IMR-90 (cell line): ENCODE measurements around the gene TP73. TPM values are rescaled to one million over a fixed set of nuclear protein-coding genes. Genes with fewer than 3 reads are reported as not detected.

Experiments used
- ATAC-seq: fragments of 200-7000 bp; cut with Tn5 transposase; 2 replicates; pipeline ENCODE4 v1.9.1; 2020; ENCODE audit warnings: low read depth, mild to moderate bottlenecking, moderate library complexity
- BruUV-seq: library from RNA; stranded (reverse); fragments of 400-500 nt; replicated peaks from 2 replicates; lab custom pipeline; 2021; lab: Mats Ljungman, UMichigan
- CTCF ChIA-PET: fragments of 300-600 bp; formaldehyde crosslinking; extraction: SDS; loops from one replicate; lab custom pipeline; 2021; ENCODE audit warnings: antibody characterized with exemption; lab: Yijun Ruan, JAX
- POLR2A ChIA-PET: fragments of 300-600 bp; sonication (Branson Sonifier 250); formaldehyde crosslinking; loops from one replicate; lab custom pipeline; 2022; ENCODE audit warnings: antibody characterized with exemption; ENCODE audit not compliant: unreplicated experiment; lab: Charles Lee
- DNase-seq: peaks from one replicate; pipeline ENCODE4 v3.0.0; 2013
- H2AFZ ChIP-seq: replicated peaks from 2 replicates; pipeline ENCODE3; 2013; ENCODE audit warnings: low read length, mild to moderate bottlenecking; ENCODE audit not compliant: poor library complexity
- H2AK5ac ChIP-seq: 2 replicates; pipeline ENCODE4 v1.6.1; 2013; ENCODE audit warnings: low read depth, low read length, inconsistent platforms
- H2AK9ac ChIP-seq: replicated peaks from 2 replicates; pipeline ENCODE3; 2013; ENCODE audit warnings: mild to moderate bottlenecking, low read depth, low read length, moderate library complexity; ENCODE audit not compliant: poor library complexity
- H2BK120ac ChIP-seq: 2 replicates; pipeline ENCODE4 v1.6.1; 2013; ENCODE audit warnings: low read depth, low read length, inconsistent platforms
- H2BK15ac ChIP-seq: 3 replicates; pipeline ENCODE4 v1.6.1; 2013; ENCODE audit warnings: low read depth, low read length, inconsistent platforms
- H2BK20ac ChIP-seq: 2 replicates; pipeline ENCODE4 v1.6.1; 2013; ENCODE audit warnings: low read depth, mild to moderate bottlenecking, inconsistent platforms, low read length, moderate library complexity
- H2BK5ac ChIP-seq: 2 replicates; pipeline ENCODE4 v1.6.1; 2013; ENCODE audit warnings: mild to moderate bottlenecking, low read depth, low read length, inconsistent platforms; ENCODE audit not compliant: poor library complexity, severe bottlenecking
- H3K14ac ChIP-seq: replicated peaks from 2 replicates; pipeline ENCODE4 v1.6.1; 2013; ENCODE audit warnings: low read depth, low read length, inconsistent platforms
- H3K18ac ChIP-seq: 2 replicates; pipeline ENCODE4 v1.6.1; 2013; ENCODE audit warnings: low read depth, low read length, control low read depth
- H3K23ac ChIP-seq: 2 replicates; pipeline ENCODE4 v1.6.1; 2013; ENCODE audit warnings: low read depth, low read length, inconsistent platforms
- H3K27ac ChIP-seq: 2 replicates; pipeline ENCODE4 v1.5.1; 2013; ENCODE audit warnings: mild to moderate bottlenecking, control low read depth, low read length; ENCODE audit not compliant: insufficient read depth
- H3K27me3 ChIP-seq: 2 replicates; pipeline ENCODE4 v1.6.1; 2013; ENCODE audit warnings: low read length; ENCODE audit not compliant: control insufficient read depth, insufficient read depth
- H3K36me3 ChIP-seq: 2 replicates; pipeline ENCODE4 v1.6.1; 2013; ENCODE audit warnings: low read length, mixed read lengths; ENCODE audit not compliant: control insufficient read depth, insufficient read depth
- H3K4ac ChIP-seq: 2 replicates; pipeline ENCODE4 v1.6.1; 2013; ENCODE audit warnings: low read depth, low read length, inconsistent platforms
- H3K4me1 ChIP-seq: 2 replicates; pipeline ENCODE4 v1.6.1; 2013; ENCODE audit warnings: low read length, mixed read lengths; ENCODE audit not compliant: control insufficient read depth, insufficient read depth
- H3K4me2 ChIP-seq: 2 replicates; pipeline ENCODE4 v1.6.1; 2013; ENCODE audit warnings: low read depth, mild to moderate bottlenecking, control low read depth, low read length, moderate library complexity
- H3K4me3 ChIP-seq: 2 replicates; pipeline ENCODE4 v1.5.1; 2013; ENCODE audit warnings: low read depth, mild to moderate bottlenecking, control low read depth, low read length, moderate library complexity; ENCODE audit not compliant: insufficient read depth
- H3K56ac ChIP-seq: 2 replicates; pipeline ENCODE4 v1.6.1; 2013; ENCODE audit warnings: low read length, inconsistent platforms; ENCODE audit not compliant: insufficient read depth; ENCODE audit errors: extremely low read depth
- H3K79me1 ChIP-seq, 2 experiments: 2 replicates each; pipeline ENCODE4 v1.6.1; 2013; ENCODE audit warnings: low read length in 2 of 2, inconsistent platforms in 1 of 2, low read depth in 1 of 2
- H3K9ac ChIP-seq: 2 replicates; pipeline ENCODE4 v1.6.1; 2013; ENCODE audit warnings: low read depth, low read length, control low read depth
- H3K9me1 ChIP-seq: 2 replicates; pipeline ENCODE4 v1.6.1; 2013; ENCODE audit warnings: low read length, inconsistent platforms; ENCODE audit not compliant: insufficient read depth
- H3K9me3 ChIP-seq: 2 replicates; pipeline ENCODE4 v1.6.1; 2013; ENCODE audit warnings: low read length; ENCODE audit not compliant: control insufficient read depth, insufficient read depth
- H4K20me1 ChIP-seq: 2 replicates; pipeline ENCODE4 v1.6.1; 2013; ENCODE audit warnings: low read length, inconsistent platforms; ENCODE audit not compliant: insufficient read depth
- H4K5ac ChIP-seq: 2 replicates; pipeline ENCODE4 v1.6.1; 2013; ENCODE audit warnings: mild to moderate bottlenecking, low read depth, low read length, control low read depth
- H4K8ac ChIP-seq, 2 experiments: 2 replicates each; pipeline ENCODE4 v1.6.1; 2013; ENCODE audit warnings: low read depth in 2 of 2, low read length in 2 of 2, control low read depth in 1 of 2, inconsistent platforms in 1 of 2
- H4K91ac ChIP-seq: 2 replicates; pipeline ENCODE4 v1.6.1; 2013; ENCODE audit warnings: low read depth, low read length, inconsistent platforms; ENCODE audit not compliant: insufficient read depth
- CHD1 ChIP-seq: IDR thresholded peaks from 2 replicates; pipeline ENCODE4 v1.6.1; 2012; ENCODE audit warnings: low read depth, low read length, improper control_type of control experiment
- FOS ChIP-seq: fragments of 150-350 bp; IDR thresholded peaks from 2 replicates; pipeline ENCODE4 v1.6.1; 2016; ENCODE audit warnings: low read depth, low read length
- MAZ ChIP-seq: IDR thresholded peaks from 2 replicates; pipeline ENCODE4 v1.6.1; 2012; ENCODE audit warnings: low read depth, mild to moderate bottlenecking, low read length, improper control_type of control experiment, moderate library complexity, borderline replicate concordance
- MXI1 ChIP-seq: IDR thresholded peaks from 2 replicates; pipeline ENCODE4 v1.6.1; 2012; ENCODE audit warnings: low read depth, mild to moderate bottlenecking, low read length, moderate library complexity, borderline replicate concordance
- POLR2A ChIP-seq: IDR thresholded peaks from 2 replicates; pipeline ENCODE4 v1.6.1; 2012; ENCODE audit warnings: mild to moderate bottlenecking, low read depth, low read length
- RAD21 ChIP-seq: IDR thresholded peaks from 2 replicates; pipeline ENCODE4 v1.6.1; 2012; ENCODE audit warnings: low read length, improper control_type of control experiment
- RFX5 ChIP-seq: IDR thresholded peaks from 2 replicates; pipeline ENCODE4 v1.8.0; 2012; ENCODE audit warnings: low read depth, mild to moderate bottlenecking, low read length, moderate library complexity
- WGBS, 2 experiments: methylation state at CpG; one replicate each; pipeline versions ENCODE4 v1.1.5 to v1.1.7; 2013; ENCODE audit warnings: missing lambda C conversion rate in 2 of 2; ENCODE audit not compliant: insufficient read length in 1 of 2; ENCODE audit errors: extremely low coverage in 2 of 2; 5-methylcytosine and 5-hydroxymethylcytosine counted together
- dilution Hi-C: fragments of 300-500 bp; cut with HindIII; formaldehyde crosslinking; loops from one replicate; pipeline ENCODE4 v1.14.3; 2018; ENCODE audit warnings: low sequenced_read_pairs; ENCODE audit not compliant: unreplicated experiment
- in situ Hi-C: fragments of 300-500 bp; cut with MboI; formaldehyde crosslinking; loops from 3 replicates; pipeline ENCODE4 v1.14.3; 2019; ENCODE audit warnings: low sequenced_read_pairs, inconsistent platforms, mixed read lengths
- intact Hi-C: fragments of 100-400 bp; cut with micrococcal nuclease; formaldehyde crosslinking; loops from 2 replicates; pipeline ENCODE4 v1.10.0; 2022
- polyA plus RNA-seq, 3 experiments: library from polyadenylated mRNA; depleted of rRNA; stranded (reverse); fragments of >200 nt; gene quantifications; 2 replicates each; pipeline ENCODE4 v1.2.3, GENCODE V29; 2012; ENCODE audit warnings: low replicate concordance in 1 of 3
- total RNA-seq: library from RNA; depleted of rRNA; stranded (reverse); fragments of >200 nt; gene quantifications from 2 replicates; pipeline ENCODE4 v1.2.3, GENCODE V29; 2012
- TF ChIP-seq, protein P1 (sequence below): fragments of 150-350 bp; IDR thresholded peaks from 2 replicates; pipeline ENCODE4 v1.6.1; 2017; ENCODE audit warnings: mild to moderate bottlenecking, antibody characterized with exemption, low read length, low read depth
- TF ChIP-seq, protein P2 (sequence below): fragments of 150-350 bp; IDR thresholded peaks from 2 replicates; pipeline ENCODE4 v1.6.1; 2016; ENCODE audit warnings: low read depth, mild to moderate bottlenecking, low read length, moderate library complexity, borderline replicate concordance

TP73 gene
- total and polyA plus RNA-seq, 2 of the 4 experiments (the other 2 are of a cell fraction) = not detected

DNA sequence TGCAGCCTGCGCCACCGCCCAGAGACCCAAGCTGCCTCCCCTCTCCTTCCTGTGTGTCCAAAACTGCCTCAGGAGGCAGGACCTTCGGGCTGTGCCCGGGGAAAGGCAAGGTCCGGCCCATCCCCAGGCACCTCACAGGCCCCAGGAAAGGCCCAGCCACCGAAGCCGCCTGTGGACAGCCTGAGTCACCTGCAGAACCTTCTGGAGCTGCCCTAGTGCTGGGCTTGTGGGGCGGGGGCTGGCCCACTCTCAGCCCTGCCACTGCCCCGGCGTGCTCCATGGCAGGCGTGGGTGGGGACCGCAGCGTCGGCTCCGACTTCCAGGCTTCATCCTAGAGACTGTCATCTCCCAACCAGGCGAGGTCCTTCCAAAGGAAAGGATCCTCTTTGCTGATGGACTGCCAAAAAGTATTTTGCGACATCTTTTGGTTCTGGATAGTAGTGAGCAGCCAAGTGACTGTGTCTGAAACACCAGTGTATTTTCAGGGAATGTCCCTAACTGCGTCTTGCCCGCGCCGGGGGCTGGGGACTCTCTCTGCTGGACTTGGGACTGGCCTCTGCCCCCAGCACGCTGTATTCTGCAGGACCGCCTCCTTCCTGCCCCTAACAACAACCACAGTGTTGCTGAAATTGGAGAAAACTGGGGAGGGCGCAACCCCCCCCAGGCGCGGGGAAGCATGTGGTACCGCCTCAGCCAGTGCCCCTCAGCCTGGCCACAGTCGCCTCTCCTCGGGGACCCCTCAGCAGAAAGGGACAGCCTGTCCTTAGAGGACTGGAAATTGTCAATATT lies 81.0 kb downstream of the TP73 start (continued):
- no peak for TF ChIP-seq FOS

DNA sequence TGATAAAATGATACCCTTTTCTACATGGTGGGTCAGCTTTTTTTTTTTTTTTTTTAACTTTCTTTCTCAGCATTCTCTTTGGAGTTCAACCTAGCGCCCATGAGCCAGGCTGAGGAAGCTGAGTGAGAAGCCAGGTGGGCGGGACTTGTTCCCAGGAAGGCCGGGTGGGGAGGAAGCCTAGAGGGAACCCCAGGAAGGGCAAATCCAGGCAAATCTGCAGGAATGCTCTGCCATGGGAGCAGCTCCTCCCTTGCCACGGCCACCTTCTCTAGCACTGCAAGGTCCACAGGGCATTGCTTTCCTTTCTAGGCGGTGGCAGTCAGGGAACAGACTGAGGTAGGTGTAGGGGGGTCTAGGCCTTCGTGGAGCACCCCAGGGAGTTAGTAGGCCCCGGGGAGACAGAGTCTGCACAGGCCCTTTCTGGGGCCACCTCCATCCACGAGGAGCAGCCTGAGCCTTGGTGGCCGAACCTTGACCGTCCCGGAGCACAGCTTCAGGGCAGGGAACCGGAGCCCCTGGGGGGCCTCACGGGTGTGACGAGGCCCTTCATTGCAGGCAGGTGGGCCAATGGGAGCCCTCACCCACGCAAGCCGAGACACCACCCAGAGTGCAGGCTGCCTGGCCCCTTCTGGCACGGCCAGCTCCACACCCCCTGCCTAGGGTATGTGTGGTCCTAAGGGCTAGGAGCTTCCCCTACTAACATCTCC lies 81.7 kb downstream of the TP73 start:
- Histone ChIP-seq H3K27me3 (no peaks in the 10 kb centered on the region; the same call in 1 of the 2 replicates), H2BK20ac (no peak overlapping the region), H3K4me1 (no peaks in the 10 kb centered on the region), H4K91ac (no peak overlapping the region), H2BK5ac (no peak overlapping the region), H3K4me3 (no peak overlapping the region), H3K14ac (no peak overlapping the region), H3K56ac (no peak overlapping the region), H2BK120ac (no peak overlapping the region), H2AFZ (no peak overlapping the region), H4K8ac (no peak overlapping the region), H3K23ac (no peak overlapping the region), H3K27ac (no peak overlapping the region), H3K4ac (no peak overlapping the region), H3K4me2 (no peak overlapping the region), H2AK9ac (no peak overlapping the region), H3K9me1 (no peaks in the 10 kb centered on the region), H3K9me3 (no peaks in the 10 kb centered on the region), H3K36me3 (peaks cover 23% of the 10 kb centered on the region), H3K9ac (no peak overlapping the region), H4K5ac (no peak overlapping the region), H2AK5ac (no peak overlapping the region), H3K79me1 (no peaks in the 10 kb centered on the region), H3K18ac (no peak overlapping the region), H4K20me1 (no peaks in the 10 kb centered on the region), H2BK15ac (no peak overlapping the region)
- in situ Hi-C loops = no loop called here
- dilution Hi-C loops = no loop called here
- ChIA-PET POLR2A (no interaction called here), CTCF (interaction anchor here (1.4 kb wide), 1 partner anchor 10 kb away, joined by 5 read pairs; no protein-coding TSS in a partner anchor)
- WGBS, 2 experiments = 92% methylated on average over 5 of the region's 17 CpGs; no CpG with 5 or more reads in 1 of the 2 experiments
- ATAC-seq = no peak
- no TSS peak for BruUV-seq
- intact Hi-C loops = no loop called here
- TF ChIP-seq FOS (no peak), MXI1 (no peak), MAZ (no peak), RFX5 (no peak), POLR2A (no peak), CHD1 (no peak), RAD21 (no peak)
- TF ChIP-seq, protein P1, sequence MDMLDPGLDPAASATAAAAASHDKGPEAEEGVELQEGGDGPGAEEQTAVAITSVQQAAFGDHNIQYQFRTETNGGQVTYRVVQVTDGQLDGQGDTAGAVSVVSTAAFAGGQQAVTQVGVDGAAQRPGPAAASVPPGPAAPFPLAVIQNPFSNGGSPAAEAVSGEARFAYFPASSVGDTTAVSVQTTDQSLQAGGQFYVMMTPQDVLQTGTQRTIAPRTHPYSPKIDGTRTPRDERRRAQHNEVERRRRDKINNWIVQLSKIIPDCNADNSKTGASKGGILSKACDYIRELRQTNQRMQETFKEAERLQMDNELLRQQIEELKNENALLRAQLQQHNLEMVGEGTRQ = no peak
- TF ChIP-seq, protein P2, sequence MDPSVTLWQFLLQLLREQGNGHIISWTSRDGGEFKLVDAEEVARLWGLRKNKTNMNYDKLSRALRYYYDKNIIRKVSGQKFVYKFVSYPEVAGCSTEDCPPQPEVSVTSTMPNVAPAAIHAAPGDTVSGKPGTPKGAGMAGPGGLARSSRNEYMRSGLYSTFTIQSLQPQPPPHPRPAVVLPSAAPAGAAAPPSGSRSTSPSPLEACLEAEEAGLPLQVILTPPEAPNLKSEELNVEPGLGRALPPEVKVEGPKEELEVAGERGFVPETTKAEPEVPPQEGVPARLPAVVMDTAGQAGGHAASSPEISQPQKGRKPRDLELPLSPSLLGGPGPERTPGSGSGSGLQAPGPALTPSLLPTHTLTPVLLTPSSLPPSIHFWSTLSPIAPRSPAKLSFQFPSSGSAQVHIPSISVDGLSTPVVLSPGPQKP = no peak
- no peak for DNase-seq
